Measurements from ENCODE around the gene ZNF528.

Gene ZNF528

GRCh38 chr19:52397310-52398080, at the start of gene ZNF528:
Gene ZNF528, plus strand, starts transcription at chr19:52397849. Its CDS starts 4,165 bp downstream, at chr19:52402014.
- peak; percentile 93 for DNase-seq (ENCODE audit: low read depth)

GRCh38 chr19:52351512-52351911, 46.1 kb upstream of the ZNF528 start:
- no peak for DNase-seq (ENCODE audit: low read depth)

- DNase-seq (ENCODE audit: low read depth): no peak
These were observed 31.2 kb upstream of the ZNF528 start for GRCh38 chr19:52366414-52366824.

- DNase-seq (ENCODE audit: low read depth): peak; percentile 87
These were observed 27.9 kb upstream of the ZNF528 start, which contains the start of gene ZNF880 for GRCh38 chr19:52369559-52370340. Gene ZNF880, plus strand, starts transcription at chr19:52369923. Its CDS starts 43 bp downstream, at chr19:52369966.

GRCh38 chr19:52370341-52370710, 27.3 kb upstream of the ZNF528 start:
- DNase-seq (ENCODE audit: low read depth): no peak

GRCh38 chr19:52391135-52391534, 6.5 kb upstream of the ZNF528 start:
- no peak for DNase-seq (ENCODE audit: low read depth)

GRCh38 chr19:52398081-52398441, 412 bp downstream of the ZNF528 start:
- DNase-seq (ENCODE audit: low read depth): no peak

- DNase-seq (ENCODE audit: low read depth): no peak
These were observed 12.6 kb downstream of the ZNF528 start for GRCh38 chr19:52410276-52410675.

- DNase-seq (ENCODE audit: low read depth): no peak
These were observed 18.1 kb downstream of the ZNF528 start for GRCh38 chr19:52415711-52416110.

GRCh38 chr19:52428937-52429336, 31.3 kb downstream of the ZNF528 start, which contains the start of gene ZNF534:
Gene ZNF534, plus strand, starts transcription at chr19:52429148. Its CDS starts 2,327 bp downstream, at chr19:52431475.
- DNase-seq (ENCODE audit: low read depth): no peak

GRCh38 chr19:52442179-52442578, 44.5 kb downstream of the ZNF528 start:
- no peak for DNase-seq (ENCODE audit: low read depth)

- DNase-seq (ENCODE audit: low read depth): no peak
These were observed 46.9 kb downstream of the ZNF528 start for GRCh38 chr19:52444506-52444905.

GRCh38 chr19:52451241-52451640, 53.6 kb downstream of the ZNF528 start:
- DNase-seq (ENCODE audit: low read depth): no peak

- peak; percentile 21 for DNase-seq (ENCODE audit: low read depth)
These were observed 55.9 kb downstream of the ZNF528 start, which contains the start of gene ZNF578 for GRCh38 chr19:52453324-52454094. Gene ZNF578, plus strand, starts transcription at chr19:52453553. Its CDS starts 48,293 bp downstream, at chr19:52501846.

- DNase-seq (ENCODE audit: low read depth): no peak
These were observed 67.3 kb downstream of the ZNF528 start for GRCh38 chr19:52464798-52465470.

Measured in stimulated activated CD8-positive, alpha-beta memory T cell treated with anti-CD3 and anti-CD28 coated beads, Interleukin-15, amount 100 ng/mL, for 24 hours (primary cell).